Ishikawa (cell line): ENCODE data around the gene HYAL2.

ENCODE experiments used
- FOXM1 ChIP-seq: IDR thresholded peaks from 2 replicates; pipeline ENCODE4 v1.6.1; 2012; ENCODE audit warnings: low read depth, borderline replicate concordance
- NFIC ChIP-seq: IDR thresholded peaks from 2 replicates; pipeline ENCODE4 v1.6.1; 2012
- RAD21 ChIP-seq: IDR thresholded peaks from 2 replicates; pipeline ENCODE4 v1.6.1; 2012; ENCODE audit warnings: low read depth
- TAF1 ChIP-seq: IDR thresholded peaks from 2 replicates; pipeline ENCODE4 v1.6.1; 2012; ENCODE audit warnings: low read depth, mild to moderate bottlenecking
- TF ChIP-seq, protein P1 (sequence below): IDR thresholded peaks from 2 replicates; pipeline ENCODE4 v1.6.1; 2012
- TF ChIP-seq, protein P2 (sequence below): IDR thresholded peaks from 2 replicates; pipeline ENCODE4 v1.6.1; 2012; ENCODE audit warnings: low read depth, mild to moderate bottlenecking

DNA sequence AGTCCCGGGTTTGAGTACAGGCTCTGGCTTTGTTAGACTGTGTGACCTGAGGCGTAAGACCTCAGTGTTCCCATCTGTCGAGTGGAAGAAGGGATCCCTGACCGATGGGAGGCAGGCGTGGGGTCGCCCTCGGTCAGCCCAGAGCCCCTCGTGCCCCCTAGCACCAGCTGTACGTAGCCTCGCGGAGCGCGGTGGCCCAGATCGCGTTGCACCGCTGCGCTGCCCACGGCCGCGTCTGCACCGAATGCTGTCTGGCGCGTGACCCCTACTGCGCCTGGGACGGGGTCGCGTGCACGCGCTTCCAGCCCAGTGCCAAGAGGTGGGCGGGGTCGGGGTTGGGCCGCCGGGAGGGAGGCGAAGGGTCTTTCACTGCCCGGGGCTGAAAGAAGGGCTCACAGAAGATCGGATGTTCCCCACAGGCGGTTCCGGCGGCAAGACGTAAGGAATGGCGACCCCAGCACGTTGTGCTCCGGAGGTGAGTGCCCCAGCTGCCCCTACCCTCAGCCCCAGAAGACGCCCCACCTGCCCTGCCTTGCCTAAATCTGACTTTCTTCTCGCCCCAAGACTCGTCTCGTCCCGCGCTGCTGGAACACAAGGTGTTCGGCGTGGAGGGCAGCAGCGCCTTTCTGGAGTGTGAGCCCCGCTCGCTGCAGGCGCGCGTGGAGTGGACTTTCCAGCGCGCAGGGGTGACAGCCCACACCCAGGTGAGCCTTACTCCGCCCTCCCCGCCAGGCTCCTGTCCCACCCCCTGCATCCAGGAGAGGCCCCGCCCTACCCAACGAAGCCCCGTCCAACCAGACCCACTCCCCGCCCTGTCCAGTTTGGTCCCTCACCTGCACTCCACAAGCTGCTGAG is 47.2 kb downstream of the HYAL2 start:
- TF ChIP-seq NFIC, result no peak
- TF ChIP-seq, protein P1, sequence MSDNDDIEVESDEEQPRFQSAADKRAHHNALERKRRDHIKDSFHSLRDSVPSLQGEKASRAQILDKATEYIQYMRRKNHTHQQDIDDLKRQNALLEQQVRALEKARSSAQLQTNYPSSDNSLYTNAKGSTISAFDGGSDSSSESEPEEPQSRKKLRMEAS, result no peak
- TF ChIP-seq TAF1, result no peak
- TF ChIP-seq, protein P2, sequence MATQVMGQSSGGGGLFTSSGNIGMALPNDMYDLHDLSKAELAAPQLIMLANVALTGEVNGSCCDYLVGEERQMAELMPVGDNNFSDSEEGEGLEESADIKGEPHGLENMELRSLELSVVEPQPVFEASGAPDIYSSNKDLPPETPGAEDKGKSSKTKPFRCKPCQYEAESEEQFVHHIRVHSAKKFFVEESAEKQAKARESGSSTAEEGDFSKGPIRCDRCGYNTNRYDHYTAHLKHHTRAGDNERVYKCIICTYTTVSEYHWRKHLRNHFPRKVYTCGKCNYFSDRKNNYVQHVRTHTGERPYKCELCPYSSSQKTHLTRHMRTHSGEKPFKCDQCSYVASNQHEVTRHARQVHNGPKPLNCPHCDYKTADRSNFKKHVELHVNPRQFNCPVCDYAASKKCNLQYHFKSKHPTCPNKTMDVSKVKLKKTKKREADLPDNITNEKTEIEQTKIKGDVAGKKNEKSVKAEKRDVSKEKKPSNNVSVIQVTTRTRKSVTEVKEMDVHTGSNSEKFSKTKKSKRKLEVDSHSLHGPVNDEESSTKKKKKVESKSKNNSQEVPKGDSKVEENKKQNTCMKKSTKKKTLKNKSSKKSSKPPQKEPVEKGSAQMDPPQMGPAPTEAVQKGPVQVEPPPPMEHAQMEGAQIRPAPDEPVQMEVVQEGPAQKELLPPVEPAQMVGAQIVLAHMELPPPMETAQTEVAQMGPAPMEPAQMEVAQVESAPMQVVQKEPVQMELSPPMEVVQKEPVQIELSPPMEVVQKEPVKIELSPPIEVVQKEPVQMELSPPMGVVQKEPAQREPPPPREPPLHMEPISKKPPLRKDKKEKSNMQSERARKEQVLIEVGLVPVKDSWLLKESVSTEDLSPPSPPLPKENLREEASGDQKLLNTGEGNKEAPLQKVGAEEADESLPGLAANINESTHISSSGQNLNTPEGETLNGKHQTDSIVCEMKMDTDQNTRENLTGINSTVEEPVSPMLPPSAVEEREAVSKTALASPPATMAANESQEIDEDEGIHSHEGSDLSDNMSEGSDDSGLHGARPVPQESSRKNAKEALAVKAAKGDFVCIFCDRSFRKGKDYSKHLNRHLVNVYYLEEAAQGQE, result no peak
- no peak for TF ChIP-seq RAD21
- TF ChIP-seq FOXM1, result no peak
